GM20000 (cell line): ENCODE results near the gene ZNF423.

ENCODE experiments used
- DNase-seq: peaks from one replicate; pipeline ENCODE4 v3.0.0; 2012; ENCODE audit warnings: low spot score
- CTCF ChIP-seq: IDR thresholded peaks from 2 replicates; pipeline ENCODE4 v1.5.1; 2012; ENCODE audit warnings: mild to moderate bottlenecking, control low read depth; ENCODE audit errors: extremely low read depth, missing control alignments

Gene ZNF423

GRCh38 chr16:49821156-49821555, 34.8 kb downstream of the ZNF423 start:
- DNase-seq = no peak
- TF ChIP-seq CTCF = no peak

- no peak for TF ChIP-seq CTCF
- no peak for DNase-seq
Observed at GRCh38 chr16:49817754-49818507, 38.0 kb downstream of the ZNF423 start.

GRCh38 chr16:49816875-49817274, 39.0 kb downstream of the ZNF423 start:
- no peak for DNase-seq
- no peak for TF ChIP-seq CTCF

- no peak for TF ChIP-seq CTCF
- no peak for DNase-seq
Observed at GRCh38 chr16:49811644-49812334, 44.1 kb downstream of the ZNF423 start.

GRCh38 chr16:49810831-49811230, 45.1 kb downstream of the ZNF423 start:
- no peak for TF ChIP-seq CTCF
- DNase-seq = no peak

GRCh38 chr16:49809561-49809960, 46.4 kb downstream of the ZNF423 start:
- no peak for DNase-seq
- no peak for TF ChIP-seq CTCF

GRCh38 chr16:49809062-49809461, 46.9 kb downstream of the ZNF423 start:
- no peak for TF ChIP-seq CTCF
- DNase-seq = no peak
